MM.1S (cell line): ENCODE data around the gene DDIT3.

ENCODE experiments used
- CTCF ChIP-seq: fragments of 300-600 bp; sonication (generic); IDR thresholded peaks from 2 replicates; pipeline ENCODE4 v1.5.1; 2016; ENCODE audit warnings: antibody characterized with exemption, low read length, mixed read lengths
- EZH2 ChIP-seq: fragments of 300-600 bp; sonication (generic); optimal IDR thresholded peaks from 2 replicates; pipeline ENCODE3; 2017; ENCODE audit warnings: low read depth, mild to moderate bottlenecking, antibody characterized with exemption, low read length, mixed read lengths
- EZH2phosphoT487 ChIP-seq: fragments of 300-600 bp; sonication (generic); IDR thresholded peaks from 2 replicates; pipeline ENCODE4 v1.6.1; 2018; ENCODE audit warnings: antibody characterized with exemption, low read length

DNA sequence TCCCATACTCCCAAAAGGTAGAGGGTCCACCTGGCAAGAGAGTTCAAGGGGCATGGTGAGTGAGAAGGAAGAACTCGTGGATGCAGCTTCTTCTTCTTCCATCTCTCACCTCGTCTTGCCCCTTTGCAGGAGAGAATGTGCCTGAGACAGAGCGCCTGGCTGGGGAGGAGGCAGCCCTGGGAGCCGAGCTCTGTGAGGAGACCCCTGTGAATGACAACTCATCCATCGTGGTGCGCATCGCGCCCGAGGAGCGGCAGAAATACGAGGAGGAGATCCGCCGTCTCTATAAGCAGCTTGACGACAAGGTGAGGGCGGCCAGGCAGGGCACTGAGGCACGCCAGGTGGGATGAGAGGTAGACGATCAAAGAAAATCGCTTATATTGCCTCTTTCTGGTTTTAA, 49.5 kb upstream of the DDIT3 start:
- TF ChIP-seq EZH2phosphoT487 (no peak), CTCF (no peak), EZH2 (no peak)
